DOHH2 (cell line): ENCODE results near the gene PRKAR1B.
"Not testable (repeated sequence)": the region's sequence is repeated elsewhere in the genome, so short reads cannot be mapped to it uniquely, and the experiment has no call there.

Experiments
- EZH2phosphoT487 ChIP-seq: fragments of 200-600 bp; sonication (generic); IDR thresholded peaks from 2 replicates; pipeline ENCODE4 v1.6.1; 2017; ENCODE audit warnings: borderline replicate concordance, mild to moderate bottlenecking, antibody characterized with exemption, low read length, moderate library complexity, mixed read lengths
- TF ChIP-seq, protein P1 (sequence below): fragments of 200-600 bp; sonication (generic); IDR thresholded peaks from one replicate; pipeline ENCODE4 v1.5.1; 2014; ENCODE audit warnings: antibody characterized with exemption, mild to moderate bottlenecking, low read depth, low read length; ENCODE audit not compliant: poor library complexity, severe bottlenecking

DNA sequence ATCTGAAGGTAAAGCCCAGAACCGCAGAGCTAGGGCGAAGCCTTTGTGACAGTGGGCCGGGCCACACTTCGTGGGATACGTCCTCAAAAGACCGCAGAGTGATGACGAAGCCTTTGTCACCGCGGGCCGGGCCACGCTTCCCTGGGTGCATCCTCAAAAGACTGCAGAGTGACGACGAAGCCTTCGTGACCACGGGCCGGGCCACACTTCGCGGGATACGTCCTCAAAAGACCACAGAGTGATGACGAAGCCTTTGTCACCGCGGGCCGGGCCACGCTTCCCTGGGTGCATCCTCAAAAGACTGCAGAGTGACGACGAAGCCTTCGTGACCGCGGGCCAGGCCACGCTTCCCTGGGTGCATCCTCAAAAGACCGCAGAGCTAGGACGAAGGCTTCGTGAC lies 25.2 kb upstream of the PRKAR1B start:
- TF ChIP-seq, protein P1, sequence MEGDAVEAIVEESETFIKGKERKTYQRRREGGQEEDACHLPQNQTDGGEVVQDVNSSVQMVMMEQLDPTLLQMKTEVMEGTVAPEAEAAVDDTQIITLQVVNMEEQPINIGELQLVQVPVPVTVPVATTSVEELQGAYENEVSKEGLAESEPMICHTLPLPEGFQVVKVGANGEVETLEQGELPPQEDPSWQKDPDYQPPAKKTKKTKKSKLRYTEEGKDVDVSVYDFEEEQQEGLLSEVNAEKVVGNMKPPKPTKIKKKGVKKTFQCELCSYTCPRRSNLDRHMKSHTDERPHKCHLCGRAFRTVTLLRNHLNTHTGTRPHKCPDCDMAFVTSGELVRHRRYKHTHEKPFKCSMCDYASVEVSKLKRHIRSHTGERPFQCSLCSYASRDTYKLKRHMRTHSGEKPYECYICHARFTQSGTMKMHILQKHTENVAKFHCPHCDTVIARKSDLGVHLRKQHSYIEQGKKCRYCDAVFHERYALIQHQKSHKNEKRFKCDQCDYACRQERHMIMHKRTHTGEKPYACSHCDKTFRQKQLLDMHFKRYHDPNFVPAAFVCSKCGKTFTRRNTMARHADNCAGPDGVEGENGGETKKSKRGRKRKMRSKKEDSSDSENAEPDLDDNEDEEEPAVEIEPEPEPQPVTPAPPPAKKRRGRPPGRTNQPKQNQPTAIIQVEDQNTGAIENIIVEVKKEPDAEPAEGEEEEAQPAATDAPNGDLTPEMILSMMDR = not testable (repeated sequence)
- TF ChIP-seq EZH2phosphoT487 = not testable (repeated sequence)
